Right forelimb (tissue), 1 donor: ENCODE results near the gene UHRF2.
"Not testable (repeated sequence)": the region's sequence is repeated elsewhere in the genome, so short reads cannot be mapped to it uniquely, and the experiment has no call there.

Source experiments
- DNase-seq: peaks from one replicate; pipeline ENCODE4 v3.0.0-alpha.2; 2018

UHRF2 gene

DNA sequence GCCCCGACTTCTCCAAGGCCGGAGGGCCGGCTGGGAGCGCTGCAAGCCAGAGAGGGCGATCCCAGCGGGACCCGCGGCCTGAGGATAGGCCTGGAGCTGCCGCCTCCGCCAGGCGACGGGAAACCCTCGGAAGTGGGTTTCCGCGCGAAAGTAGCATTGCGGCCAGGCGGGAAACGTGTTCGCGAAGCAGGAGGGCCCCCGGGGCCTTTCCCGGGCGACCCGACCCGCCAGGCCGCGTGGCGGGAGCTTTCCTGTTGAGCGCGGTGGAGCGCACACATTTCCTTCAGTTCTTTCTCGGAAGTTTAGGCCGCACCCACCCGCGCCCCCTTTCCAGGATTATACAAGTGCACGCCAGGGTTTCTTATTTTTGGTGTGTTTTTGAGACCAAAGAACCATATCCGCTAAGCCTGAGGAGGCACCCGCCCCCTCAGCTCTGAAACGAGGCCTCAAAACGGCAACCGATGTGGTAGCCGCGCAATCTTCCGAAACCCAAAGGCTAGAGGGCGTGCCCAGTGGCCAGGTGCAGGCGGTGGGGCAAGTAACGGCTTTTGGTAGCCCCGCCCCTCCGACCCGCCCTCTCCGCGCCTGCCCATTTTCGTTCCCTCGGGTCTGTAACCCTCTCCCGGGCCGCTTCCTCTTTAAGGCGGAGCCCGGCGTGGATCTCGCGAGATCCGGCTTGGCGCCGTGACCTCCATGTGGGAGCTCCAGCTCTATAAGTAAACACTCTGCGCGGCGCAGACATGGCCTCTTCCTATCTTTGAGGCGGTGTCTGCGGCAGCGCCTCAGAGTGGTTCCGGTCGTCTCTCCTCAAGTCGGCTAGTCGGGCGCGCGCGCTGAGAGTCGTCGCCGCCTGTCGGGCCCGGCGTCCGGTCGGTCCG lies at the start of gene UHRF2:
Gene UHRF2 (plus strand): TSS at position 713 of the 878 bp plus-strand sequence. CDS start 292 bp downstream, outside the sequence.
- peak; percentile 97 for DNase-seq

DNA sequence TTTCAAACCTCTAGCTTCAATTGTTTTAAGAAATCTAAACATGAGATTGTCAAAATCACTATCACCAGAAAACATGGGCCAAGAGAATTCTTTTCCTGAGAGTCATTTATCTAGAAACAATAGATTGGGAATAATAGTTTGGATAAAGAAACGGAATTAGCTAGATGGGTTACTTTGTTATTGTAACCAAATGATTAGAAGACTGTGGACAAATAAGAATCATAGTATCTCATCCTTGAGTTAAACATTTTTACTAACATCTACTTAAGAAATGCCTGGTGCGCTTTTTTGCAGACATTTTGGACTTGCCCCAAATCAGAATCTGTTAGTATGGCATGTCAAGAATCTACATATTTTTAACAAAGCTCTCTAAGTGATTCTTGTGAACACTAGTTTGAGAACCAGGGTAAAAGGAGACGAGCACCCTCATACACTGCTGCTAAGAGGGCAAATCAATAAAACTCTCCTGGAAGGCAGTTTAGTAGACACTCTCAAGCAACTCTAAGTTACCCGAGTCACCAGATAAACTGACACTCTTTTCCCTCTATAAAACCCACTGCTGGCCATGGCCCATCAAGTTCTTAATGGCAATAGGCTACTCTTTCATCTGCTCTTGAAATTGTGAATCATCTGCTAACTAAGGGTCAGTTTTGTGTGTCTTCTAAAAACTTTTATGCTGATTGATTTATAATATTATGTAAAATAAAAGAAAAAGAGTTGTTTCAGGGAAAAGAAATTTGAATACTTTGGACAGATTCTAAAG lies 45.7 kb upstream of the UHRF2 start:
- DNase-seq = no peak

DNA sequence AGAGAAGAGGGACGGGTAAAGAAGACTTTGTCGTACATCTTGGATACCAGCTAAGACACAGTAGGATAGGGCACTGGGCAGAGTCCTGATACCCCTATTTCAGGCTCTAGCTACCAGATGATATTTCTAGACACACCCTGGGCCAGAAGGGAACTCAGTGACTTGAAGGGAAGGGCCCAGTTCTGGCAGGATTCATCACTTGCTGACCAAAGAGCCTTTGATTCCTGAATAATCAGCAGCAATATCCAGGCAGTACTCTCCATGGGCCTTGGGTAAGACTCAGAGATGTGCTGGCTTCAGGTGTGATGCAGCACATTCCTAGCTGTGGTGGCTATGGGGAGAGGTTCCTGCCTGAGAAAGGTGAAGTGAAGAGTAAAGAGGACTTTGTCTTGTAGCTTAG lies 44.2 kb upstream of the UHRF2 start:
- no peak for DNase-seq

DNA sequence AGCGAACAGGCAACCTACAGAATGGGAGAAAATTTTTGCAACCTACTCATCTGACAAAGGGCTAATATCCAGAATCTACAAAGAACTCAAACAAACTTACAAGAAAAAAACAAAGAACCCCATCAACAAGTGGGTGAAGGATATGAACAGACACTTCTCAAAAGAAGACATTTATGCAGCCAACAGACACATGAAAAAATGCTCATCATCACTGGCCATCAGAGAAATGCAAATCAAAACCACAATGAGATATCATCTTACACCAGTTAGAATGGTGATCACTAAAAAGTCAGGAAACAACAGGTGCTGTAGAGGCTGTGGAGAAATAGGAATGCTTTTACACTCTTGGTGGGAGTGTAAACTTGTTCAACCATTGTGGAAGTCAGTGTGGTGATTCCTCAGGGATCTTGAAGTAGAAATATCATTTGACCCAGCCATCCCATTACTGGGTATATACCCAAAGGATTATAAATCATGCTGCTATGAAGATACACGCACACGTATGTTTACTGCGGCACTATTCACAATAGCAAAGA lies 31.5 kb upstream of the UHRF2 start:
- DNase-seq = not testable (repeated sequence)

DNA sequence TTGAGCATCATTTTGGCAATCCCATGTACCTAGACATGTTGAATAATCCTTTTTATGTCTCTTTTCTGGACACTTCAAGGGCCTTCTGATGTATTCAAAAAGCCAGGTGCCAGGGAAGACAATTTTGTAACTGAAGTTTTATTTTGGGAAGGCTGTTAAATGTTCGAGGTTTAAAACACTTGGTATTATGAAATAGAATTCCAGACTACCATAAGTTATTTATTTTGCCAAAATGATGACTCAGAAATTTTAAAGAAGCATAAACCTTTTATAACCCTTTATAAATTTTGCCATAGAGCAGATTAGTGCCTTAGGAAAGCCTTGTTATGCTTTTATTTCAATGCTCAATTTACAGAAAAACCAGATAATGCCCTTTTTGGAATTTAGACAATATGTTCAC lies 30.3 kb upstream of the UHRF2 start:
- DNase-seq = no peak

- DNase-seq = no peak
Measured at GRCh38 chr9:6383551-6384225, 29.3 kb upstream of the UHRF2 start.

DNA sequence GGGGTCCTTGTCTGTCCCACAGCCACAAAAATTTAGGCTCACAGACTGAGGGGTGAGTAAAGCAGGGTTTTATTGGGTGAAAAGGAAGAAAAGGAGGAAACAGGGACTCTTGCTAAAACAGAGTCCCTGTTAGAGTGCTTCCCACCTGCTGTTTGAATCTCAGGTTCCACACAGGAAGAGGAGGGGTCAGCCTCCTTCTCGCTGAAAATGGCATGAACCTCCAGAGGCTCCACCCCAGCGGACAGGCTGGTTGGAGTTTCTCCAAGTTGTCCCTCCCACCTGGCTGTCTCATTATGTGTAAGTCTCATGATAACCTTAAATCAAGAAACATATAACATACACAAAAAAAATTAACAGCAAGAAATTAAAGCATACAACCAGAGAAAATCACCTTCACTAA lies 28.3 kb upstream of the UHRF2 start:
- no peak for DNase-seq

GRCh38 chr9:6399071-6399470 lies 13.9 kb upstream of the UHRF2 start:
- DNase-seq = no peak

GRCh38 chr9:6405371-6405770 lies 7.6 kb upstream of the UHRF2 start:
- no peak for DNase-seq

DNA sequence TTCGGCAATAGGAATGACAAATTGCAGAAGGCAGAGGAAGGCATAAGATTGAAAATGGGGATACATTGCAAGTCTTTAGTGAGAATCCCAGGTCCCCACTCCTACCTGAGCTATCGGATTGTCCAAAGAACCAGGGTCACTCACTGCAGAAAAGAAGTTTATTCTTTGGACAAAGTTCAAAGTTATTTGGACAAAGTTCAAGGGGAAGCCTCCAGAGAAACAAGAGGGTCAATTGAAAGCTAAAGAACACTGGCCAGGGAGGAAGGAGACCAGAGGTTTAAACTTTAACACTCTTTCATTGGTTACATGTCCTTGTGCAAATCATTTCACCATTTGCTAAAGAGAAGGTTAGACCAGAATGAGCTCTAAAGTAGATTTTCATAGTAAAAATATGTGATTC lies 5.2 kb upstream of the UHRF2 start:
- DNase-seq = no peak

DNA sequence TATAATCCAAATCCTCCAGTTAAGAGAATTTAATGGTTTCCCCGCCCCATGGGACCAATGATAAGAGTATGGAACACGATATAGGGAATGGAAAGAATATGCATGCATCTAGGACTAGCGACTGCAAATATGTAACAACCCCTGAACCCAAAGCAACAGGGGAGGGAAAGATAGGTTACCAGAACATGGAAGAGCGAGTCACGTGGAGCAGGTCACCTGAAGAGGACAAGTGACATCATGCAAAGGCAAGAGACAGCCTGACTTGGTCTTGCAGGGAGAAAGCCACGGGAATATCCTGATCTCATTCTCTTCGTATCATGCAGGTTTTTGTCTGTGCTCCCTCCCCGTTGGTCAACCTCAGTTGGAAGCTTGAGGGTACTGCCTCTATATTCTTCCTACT lies 4.7 kb upstream of the UHRF2 start:
- no peak for DNase-seq

DNA sequence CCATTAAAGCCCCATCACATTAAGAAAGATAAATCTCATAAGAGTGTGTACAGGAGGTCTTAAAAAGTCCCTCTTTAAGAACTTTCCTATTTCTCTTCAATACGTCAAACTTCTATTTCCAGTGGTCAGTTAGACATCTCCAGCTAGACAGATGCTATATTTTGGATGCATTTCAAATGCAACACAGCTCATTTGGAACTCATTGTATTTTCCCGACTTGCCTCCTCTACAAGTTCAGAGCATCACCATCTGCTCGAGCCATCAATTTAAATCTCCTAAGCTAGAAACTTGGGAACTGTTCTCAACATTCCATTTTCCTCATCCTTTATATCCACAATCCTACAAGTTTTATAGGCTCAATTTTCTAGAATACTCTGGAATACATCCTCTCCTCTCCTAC lies 3.2 kb upstream of the UHRF2 start:
- no peak for DNase-seq

DNA sequence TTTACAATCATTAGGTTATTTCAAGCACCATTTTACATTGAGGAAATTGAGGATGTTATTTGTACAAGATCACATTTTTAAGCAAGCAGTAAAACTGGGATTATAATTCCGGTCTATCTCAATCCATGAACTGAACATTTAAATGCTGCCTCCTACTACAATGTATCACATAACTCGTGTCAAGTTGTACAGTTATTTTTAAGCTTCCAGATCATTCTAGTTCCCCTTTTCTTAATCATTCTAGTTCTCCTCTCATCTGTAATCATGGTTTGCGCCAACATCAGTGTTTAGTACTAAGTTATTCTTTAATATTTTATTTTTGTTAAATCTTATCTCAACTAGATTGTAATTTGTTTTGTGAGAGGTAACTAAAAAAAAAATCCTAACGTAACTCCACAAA lies 2.4 kb upstream of the UHRF2 start:
- DNase-seq = no peak

- DNase-seq = peak; percentile 54
Measured at GRCh38 chr9:6413365-6414246, 607 bp downstream of the UHRF2 start.

- no peak for DNase-seq
Measured at GRCh38 chr9:6414247-6414641, 1.2 kb downstream of the UHRF2 start.

DNA sequence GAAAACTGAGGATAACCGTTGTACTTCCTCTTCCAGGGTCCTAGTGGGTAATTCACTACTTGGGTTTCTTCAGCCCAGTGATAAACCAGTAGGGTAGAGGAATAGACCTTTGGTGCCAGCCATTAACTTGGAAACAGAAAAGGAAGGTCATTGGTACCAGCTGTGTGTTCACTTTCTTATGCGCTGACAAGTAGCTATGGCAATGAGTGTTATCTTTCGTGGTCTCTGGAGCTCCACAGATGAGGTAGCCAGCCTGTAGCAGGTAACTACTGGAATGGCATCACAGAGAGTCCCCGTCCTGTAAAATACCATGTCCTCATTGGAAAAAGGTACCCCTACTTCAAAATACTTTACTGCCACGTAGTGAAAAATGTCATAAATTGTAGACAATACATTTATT lies 2.3 kb downstream of the UHRF2 start:
- no peak for DNase-seq

GRCh38 chr9:6417186-6417585 lies 4.2 kb downstream of the UHRF2 start:
- DNase-seq = no peak

DNA sequence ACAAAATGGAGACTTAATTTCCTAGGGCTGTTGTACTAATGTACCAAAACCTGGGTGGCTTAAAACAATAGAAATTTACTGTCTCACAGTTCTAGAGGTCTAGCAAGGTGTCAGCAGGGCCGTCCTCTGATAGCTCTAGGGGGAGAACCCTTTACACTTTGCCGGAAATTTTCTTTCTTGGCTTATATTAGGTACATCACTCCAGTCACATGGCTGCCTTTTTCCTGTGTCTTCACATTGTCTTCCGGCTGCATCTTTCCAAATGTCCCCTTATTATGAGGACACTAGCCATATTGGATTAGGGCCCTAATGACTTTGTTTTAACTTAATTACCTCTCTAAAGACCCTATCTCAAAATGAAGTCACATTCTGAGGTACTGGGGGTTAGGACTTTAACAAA lies 5.8 kb downstream of the UHRF2 start:
- DNase-seq = no peak

- DNase-seq = no peak
Measured at GRCh38 chr9:6424940-6425339, 11.9 kb downstream of the UHRF2 start.

DNA sequence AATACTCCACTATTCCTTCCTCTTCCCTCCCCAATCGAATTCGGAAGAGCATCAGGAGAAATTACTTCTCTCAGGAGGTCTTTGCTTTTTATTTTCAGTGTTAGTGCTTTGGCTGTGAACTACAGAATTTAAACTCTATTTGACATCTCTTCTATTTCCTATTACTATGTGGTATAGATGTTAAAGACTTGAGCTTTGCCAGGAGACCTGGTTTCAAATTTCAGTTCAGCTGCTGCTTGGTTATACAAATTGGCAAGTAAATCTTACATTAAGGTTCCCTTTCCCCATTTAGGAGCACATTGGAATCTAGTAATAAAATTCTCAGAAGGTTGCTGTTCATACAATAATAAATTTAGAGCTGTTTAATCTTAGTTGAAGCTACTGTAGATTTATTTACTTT lies 13.1 kb downstream of the UHRF2 start:
- no peak for DNase-seq

DNA sequence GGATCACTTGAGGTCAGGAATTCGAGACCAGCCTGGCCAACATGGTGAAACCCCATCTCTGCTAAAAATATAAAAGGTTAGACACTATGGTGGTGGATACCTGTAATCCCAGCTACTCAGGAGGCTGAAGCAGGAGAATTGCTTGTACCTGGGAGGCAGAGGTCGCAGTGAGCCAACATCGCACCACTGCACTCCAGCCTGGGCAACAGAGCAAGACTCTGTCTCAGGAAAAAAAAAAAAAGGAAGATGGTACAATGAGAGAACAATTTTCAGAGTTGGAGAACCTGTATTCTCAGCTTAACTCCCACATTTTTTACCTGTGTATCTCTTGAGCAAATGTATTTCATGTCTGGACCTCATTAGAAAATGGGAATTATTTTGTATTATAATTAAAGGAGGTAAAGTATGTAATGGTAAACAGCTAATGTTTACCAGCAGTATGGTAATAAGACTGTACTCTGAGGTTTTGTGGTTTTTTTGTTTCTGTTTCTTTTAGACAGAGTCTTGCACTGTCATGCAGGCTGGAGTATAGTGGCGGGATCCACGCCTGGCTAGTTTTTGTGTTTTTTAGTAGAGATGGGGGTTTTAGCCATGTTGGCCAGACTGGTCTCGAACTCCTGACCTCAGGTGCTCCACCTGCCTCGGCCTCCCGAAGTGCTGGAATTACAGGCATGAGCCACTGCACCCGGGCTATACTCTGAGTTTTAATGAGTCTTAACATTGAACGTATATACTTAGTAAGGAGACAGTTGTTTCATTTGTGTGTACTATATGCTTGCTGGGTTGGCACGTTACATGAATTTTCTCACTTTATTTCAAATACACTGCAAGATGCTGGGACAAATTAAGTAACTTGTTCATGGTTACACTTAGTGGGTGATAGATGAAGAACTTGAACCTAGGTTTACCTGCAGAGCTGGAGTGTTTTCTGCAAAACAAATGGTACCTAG lies 16.2 kb downstream of the UHRF2 start:
- no peak for DNase-seq
